Uterus (tissue), 4 donors: ENCODE measurements around the gene RAPGEF6. TPM values are rescaled to one million over a fixed set of nuclear protein-coding genes. Genes with fewer than 3 reads are reported as not detected.
A peak's percentile ranks its signal among the peaks of the same experiment; 100 is the strongest.

Experiments
- DNase-seq, 2 donors: peaks; one replicate each; pipeline ENCODE4 v3.0.0-alpha.2; 2019 to 2020
- H3K27ac ChIP-seq, 2 donors: fragments of 200-600 bp; sonication (generic); 1 replicate in 1 of 2; 2 replicates in 1 of 2; pipeline ENCODE4 v1.5.1; 2016 to 2018
- H3K27me3 ChIP-seq, 2 donors: fragments of 200-600 bp; sonication (generic); one replicate each; pipeline ENCODE4 v1.5.1; 2018 to 2019; ENCODE audit warnings: control low read depth in 1 of 2
- H3K36me3 ChIP-seq, 2 donors: fragments of 200-600 bp; sonication (generic); one replicate each; pipeline ENCODE4 v1.5.1; 2019; ENCODE audit warnings: control low read depth in 1 of 2
- H3K4me1 ChIP-seq, 2 donors: fragments of 200-600 bp; sonication (generic); one replicate each; pipeline ENCODE4 v1.5.1; 2018 to 2019; ENCODE audit warnings: control low read depth in 1 of 2
- H3K4me3 ChIP-seq, 2 donors: fragments of 200-600 bp; sonication (generic); 1 replicate in 1 of 2; 2 replicates in 1 of 2; pipeline ENCODE4 v1.5.1; 2018 to 2019; ENCODE audit warnings: mild to moderate bottlenecking in 1 of 2
- H3K9me3 ChIP-seq, 2 donors: fragments of 200-600 bp; sonication (generic); one replicate each; pipeline ENCODE4 v1.5.1; 2019; ENCODE audit warnings: control low read depth in 1 of 2
- CTCF ChIP-seq, 4 experiments: fragments of 200-600 bp in 2 of 4; fragments of 450-650 bp in 2 of 4; sonication (generic) in 2 of 4; IDR thresholded peaks; one replicate each; pipeline ENCODE4 v1.5.1; 2016 to 2019; ENCODE audit warnings: antibody characterized with exemption in 4 of 4, mild to moderate bottlenecking in 2 of 4, moderate library complexity in 1 of 4
- POLR2A ChIP-seq, 2 donors: fragments of 450-650 bp; IDR thresholded peaks; one replicate each; pipeline ENCODE4 v1.6.1; 2016; ENCODE audit warnings: antibody characterized with exemption in 2 of 2, mild to moderate bottlenecking in 1 of 2, moderate library complexity in 1 of 2
- intact Hi-C: fragments of 100-400 bp; cut with DNase I; formaldehyde crosslinking; loops from one replicate; pipeline ENCODE4 v1.15.1; 2023; ENCODE audit warnings: low total_unique reads
- total RNA-seq, 4 donors: library from RNA; depleted of rRNA in 3 of 4; stranded (reverse); fragments of >200 nt in 3 of 4; gene quantifications; one replicate each; pipeline versions ENCODE4 v1.1.0 to v1.2.4, GENCODE V29; 2014 to 2023
- donor health status: DM: yes; HTN: yes; CAD: no.

RAPGEF6 gene
- total RNA-seq, 4 donors from 2014 or later: 11.8 to 36.8 (median 23.4) TPM

GRCh38 chr5:131481569-131481968, 153.5 kb downstream of the RAPGEF6 start:
- no peaks in the 10 kb centered on the region for H3K27me3 ChIP-seq
- intact Hi-C loops: no loop called here
- DNase-seq: no peak
- H3K4me1 ChIP-seq: no peaks in the 10 kb centered on the region
- H3K27ac ChIP-seq: no peak overlapping the region
- TF ChIP-seq POLR2A (IDR thresholded peaks at IDR 0.05) (no peak), CTCF (IDR thresholded peaks at IDR 0.05) (no peak)
- no peaks in the 10 kb centered on the region for H3K9me3 ChIP-seq
- no peaks in the 10 kb centered on the region for H3K36me3 ChIP-seq
- no peak overlapping the region for H3K4me3 ChIP-seq

GRCh38 chr5:131475541-131475941, 159.5 kb downstream of the RAPGEF6 start:
- Histone ChIP-seq H3K9me3 (no peaks in the 10 kb centered on the region), H3K36me3 (no peaks in the 10 kb centered on the region), H3K27ac (peak overlapping the region in 1 of 2 donors; percentile 28), H3K27me3 (no peaks in the 10 kb centered on the region), H3K4me1 (peaks cover 0 to 3% of the 10 kb centered on the region in 2 donors), H3K4me3 (no peak overlapping the region)
- intact Hi-C loops: no loop called here
- no peak for DNase-seq
- TF ChIP-seq POLR2A (IDR thresholded peaks at IDR 0.05) (no peak), CTCF (IDR thresholded peaks at IDR 0.05) (no peak)

- Histone ChIP-seq H3K4me1 (peaks cover 0 to 3% of the 10 kb centered on the region in 2 donors), H3K27me3 (no peaks in the 10 kb centered on the region), H3K36me3 (no peaks in the 10 kb centered on the region), H3K4me3 (no peak overlapping the region), H3K9me3 (no peaks in the 10 kb centered on the region), H3K27ac (no peak overlapping the region)
- TF ChIP-seq CTCF (IDR thresholded peaks at IDR 0.05): no peak
- no peak for TF ChIP-seq POLR2A (IDR thresholded peaks at IDR 0.05)
- no peak for DNase-seq
- intact Hi-C loops: no loop called here
These were observed 161.3 kb downstream of the RAPGEF6 start for GRCh38 chr5:131473731-131474130.

GRCh38 chr5:131466171-131466766, 168.8 kb downstream of the RAPGEF6 start:
- H3K4me1 ChIP-seq: no peaks in the 10 kb centered on the region
- H3K4me3 ChIP-seq: no peak overlapping the region
- intact Hi-C loops: no loop called here
- H3K9me3 ChIP-seq: no peaks in the 10 kb centered on the region
- no peak for DNase-seq
- TF ChIP-seq POLR2A (IDR thresholded peaks at IDR 0.05) (no peak), CTCF (IDR thresholded peaks at IDR 0.05) (no peak)
- H3K27ac ChIP-seq: no peak overlapping the region
- H3K36me3 ChIP-seq: no peaks in the 10 kb centered on the region
- no peaks in the 10 kb centered on the region for H3K27me3 ChIP-seq

- intact Hi-C loops: no loop called here
- Histone ChIP-seq H3K4me1 (no peaks in the 10 kb centered on the region), H3K9me3 (no peaks in the 10 kb centered on the region), H3K4me3 (no peak overlapping the region), H3K27me3 (no peaks in the 10 kb centered on the region), H3K36me3 (no peaks in the 10 kb centered on the region), H3K27ac (no peak overlapping the region)
- DNase-seq: no peak
- TF ChIP-seq CTCF (IDR thresholded peaks at IDR 0.05) (no peak), POLR2A (IDR thresholded peaks at IDR 0.05) (no peak)
These were observed 171.4 kb downstream of the RAPGEF6 start for GRCh38 chr5:131463656-131464055.
